A204.1 (cell line): ENCODE data around the gene SHANK1.

ENCODE experiments used
- FAIRE-seq: peaks from 2 replicates; lab custom pipeline; 2012; peaks lifted over from hg19 to GRCh38; lab: Jason Lieb, UNC

SHANK1 gene

DNA sequence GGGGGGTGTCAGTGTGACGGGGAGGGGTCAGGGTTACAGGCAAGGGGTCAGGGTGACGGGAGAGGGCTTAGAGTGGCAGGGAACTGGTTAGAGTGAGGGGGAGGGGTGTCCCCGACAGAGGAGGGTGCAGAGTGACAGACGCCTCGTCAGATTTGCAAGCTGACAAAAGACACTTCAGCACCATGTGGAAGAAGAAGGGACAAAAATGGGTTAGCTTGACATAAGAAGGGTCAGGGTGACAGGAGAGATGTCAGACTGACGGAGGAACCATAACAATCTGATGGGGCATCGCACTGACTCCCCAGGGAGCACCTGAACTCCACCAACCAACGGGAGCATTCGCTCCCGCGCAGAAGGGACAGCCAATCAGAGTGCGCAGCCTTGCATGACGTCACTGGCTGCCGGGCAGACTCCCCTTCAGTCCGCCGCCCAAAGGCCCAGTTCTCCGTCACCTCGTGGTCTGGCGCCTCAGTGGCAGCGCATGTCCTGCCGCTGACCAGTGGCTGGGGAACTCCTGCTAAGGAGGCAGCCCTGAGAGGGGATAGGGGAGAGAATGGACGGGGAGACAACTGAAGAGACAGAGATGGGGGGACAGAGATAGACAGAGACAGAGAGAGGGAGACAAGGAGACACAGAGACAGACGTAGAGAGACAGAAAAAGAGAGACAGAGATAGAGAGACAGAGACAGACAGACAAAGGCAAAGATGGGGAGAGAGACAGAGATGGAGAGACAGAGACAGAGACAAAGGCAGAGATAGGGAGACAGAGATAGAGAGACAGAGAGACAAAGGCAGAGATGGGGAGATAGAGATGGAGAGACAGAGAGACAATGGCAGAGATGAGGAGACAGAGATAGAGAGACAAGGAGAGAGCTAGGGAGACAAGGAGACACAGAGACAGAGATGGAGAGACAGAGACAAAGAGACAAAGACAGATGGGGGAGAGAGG is 40.2 kb downstream of the SHANK1 start:
- peak; percentile 11 for FAIRE-seq

DNA sequence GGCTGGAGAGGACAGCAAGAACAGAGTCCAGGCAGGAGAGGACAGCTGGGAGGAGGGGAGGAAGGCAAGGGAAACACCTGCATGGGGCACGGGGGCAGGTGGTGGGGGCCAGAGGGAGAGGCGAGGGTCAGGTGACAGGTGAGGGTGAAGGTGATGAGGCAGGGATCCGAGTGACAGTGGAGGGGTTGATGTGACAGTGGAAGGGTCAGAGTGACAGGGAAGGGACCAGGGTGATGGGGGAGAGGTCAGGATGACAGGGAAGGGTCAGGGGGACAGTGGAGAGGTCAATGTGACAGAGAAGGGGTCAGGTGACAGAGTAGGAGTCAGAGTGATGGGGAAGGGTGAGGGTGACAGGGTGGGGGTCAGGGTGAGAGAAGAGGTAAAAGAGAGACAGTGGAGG is 41.3 kb downstream of the SHANK1 start:
- no peak for FAIRE-seq

DNA sequence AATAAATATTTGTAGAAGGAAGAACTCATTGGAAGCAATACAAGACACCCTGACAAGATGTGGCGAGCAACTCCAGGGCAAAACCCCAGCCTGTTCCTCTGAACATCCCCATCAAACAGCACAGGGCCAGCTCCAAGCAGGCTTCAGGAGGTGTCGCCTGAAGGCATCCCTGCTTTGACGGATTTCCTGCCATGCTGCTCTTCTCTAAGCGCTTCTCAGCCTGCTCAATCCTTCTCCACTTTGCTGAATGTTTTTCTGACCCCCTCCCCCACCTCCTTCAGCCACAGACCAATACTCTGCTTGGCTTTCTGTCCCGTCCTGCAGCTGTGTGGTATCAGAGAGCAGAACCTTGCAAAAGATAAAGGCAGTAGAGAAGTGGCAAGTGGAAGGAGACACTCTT is 42.0 kb downstream of the SHANK1 start:
- no peak for FAIRE-seq

DNA sequence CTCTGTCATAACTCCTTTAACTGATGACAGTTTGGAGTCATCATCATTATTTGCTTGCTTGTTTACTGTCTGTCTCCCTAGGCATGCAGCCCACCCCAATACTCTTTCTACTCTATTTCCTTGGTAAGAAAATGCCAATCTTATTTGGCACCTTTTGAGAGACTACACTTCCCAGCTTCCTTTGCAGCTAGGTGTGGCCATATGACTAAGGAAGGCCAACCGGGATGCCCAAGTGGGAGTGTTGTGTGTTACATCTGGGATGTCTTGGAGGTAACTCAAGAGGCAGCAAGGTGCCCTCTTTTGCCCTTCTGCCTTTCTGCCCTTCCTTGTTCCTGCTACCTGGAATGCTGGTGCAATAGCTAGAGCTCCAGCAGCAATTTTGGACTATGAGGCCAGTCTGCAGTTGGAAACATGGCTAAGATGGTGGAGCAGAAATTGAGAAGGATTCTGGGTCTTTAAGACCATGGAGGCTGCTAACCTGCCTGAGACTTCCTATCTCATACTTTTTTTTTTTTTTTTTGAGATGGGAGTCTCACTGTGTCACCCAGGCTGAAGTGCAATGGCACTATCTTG is 42.9 kb downstream of the SHANK1 start:
- no peak for FAIRE-seq

DNA sequence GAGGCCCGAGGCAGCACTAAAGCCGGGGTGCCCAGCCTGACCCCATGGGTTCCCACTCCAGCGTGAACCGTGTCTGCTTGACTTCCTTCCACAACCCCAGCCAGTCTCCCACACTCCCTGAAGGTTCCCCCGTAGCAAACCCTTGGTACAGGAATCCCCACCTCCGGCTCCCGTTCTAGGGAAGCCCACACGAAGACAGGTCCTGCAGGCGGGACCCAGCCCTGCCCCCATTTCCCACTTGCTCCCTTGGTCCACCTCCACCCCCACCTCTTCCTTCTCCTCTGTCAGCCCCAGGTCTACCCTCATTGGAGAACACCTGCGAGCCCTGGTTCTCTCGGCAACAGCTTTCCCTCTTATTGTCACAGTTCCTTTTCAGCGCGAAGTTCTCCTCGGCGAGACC is 46.5 kb downstream of the SHANK1 start:
- FAIRE-seq, result no peak

DNA sequence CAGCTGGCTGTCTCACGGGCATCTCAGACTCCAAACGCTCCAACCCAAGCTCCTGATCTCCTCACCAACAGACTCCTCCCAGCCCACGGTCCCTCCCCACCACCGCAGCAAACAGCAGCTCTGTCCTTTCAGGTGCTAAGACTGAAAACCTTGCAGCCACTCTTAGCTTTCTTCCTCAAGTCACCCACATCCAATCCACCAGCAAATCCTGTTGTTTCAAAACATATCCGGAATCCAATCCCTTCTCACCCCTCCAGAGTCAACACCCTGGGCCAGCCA is 49.6 kb downstream of the SHANK1 start:
- FAIRE-seq, result no peak

DNA sequence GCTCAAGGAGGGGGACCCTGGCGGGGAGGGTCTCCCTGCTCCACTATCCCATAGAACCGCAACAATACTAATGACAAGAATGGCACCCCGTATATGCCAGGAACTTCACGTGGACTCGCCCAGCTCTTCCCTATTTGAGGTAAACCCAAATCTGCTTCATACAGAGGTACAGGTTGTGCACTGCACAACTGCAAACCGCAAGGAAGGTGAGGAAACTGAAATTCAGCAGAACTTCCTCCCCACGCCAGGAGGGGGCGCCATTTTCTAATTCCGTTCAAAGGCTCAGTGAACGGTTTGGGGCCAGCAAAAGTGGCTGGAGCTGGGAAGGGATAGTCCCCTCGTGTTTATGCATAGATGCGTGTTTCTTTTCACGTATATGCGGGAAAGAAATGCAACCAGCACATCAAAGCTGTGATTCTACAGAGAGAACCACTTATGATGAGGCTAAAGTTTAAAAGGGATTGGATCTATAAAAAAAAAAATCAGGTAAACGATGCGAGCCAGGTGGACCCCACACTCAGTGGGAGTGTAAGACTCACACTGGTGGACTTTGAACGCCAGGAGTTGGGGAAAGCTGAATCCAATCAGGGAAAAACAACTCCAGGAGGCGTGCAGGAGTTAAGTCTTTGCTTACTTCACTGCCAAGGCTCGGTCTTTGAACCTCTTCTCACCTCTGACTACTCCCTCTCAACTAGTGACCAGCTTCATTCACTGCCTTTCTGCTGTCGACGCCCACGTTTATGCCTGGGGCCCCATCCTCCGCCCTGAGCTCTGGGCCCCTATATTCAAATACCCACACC is 50.1 kb downstream of the SHANK1 start:
- no peak for FAIRE-seq

DNA sequence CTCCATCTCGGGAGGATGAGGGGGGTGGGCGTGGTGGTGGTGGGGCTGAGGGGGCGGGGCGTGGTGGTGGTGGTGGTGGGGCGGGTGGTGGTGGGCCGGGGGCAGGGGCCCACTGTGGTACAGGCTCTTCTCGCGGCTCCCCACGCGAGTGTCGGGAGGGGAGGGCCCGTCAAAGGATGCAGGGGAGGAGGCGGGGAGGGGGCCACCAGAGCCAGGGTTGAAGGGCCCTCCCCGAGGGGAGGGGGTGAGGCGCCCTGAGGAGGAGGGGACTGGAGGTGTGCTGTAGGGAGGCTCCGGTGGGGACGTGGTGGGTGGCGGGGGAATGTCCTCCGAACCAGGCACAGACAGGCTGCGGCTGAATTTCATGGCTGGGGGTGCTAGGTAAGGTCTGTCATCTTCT is 50.7 kb downstream of the SHANK1 start:
- no peak for FAIRE-seq

DNA sequence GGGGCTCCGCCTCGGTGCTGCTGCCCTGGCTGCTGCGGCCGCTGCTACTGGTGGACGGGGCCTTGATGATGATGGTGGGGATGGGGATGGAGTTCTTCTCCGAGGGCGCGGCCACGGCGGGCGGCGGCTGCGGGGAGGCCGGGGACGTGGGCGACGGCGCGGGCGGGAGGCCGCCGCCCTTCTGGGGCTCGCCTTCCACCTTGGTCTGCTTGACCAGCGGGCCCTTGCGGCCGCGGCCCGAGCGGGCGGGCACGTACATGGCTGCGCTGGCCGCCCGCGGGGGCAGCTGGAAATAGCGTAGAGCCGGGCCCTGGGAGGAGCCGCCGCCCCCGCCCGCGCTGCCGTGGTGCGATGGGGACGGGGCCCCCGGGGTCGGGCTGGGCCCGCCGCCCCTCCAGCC is 51.2 kb downstream of the SHANK1 start:
- FAIRE-seq, result no peak

DNA sequence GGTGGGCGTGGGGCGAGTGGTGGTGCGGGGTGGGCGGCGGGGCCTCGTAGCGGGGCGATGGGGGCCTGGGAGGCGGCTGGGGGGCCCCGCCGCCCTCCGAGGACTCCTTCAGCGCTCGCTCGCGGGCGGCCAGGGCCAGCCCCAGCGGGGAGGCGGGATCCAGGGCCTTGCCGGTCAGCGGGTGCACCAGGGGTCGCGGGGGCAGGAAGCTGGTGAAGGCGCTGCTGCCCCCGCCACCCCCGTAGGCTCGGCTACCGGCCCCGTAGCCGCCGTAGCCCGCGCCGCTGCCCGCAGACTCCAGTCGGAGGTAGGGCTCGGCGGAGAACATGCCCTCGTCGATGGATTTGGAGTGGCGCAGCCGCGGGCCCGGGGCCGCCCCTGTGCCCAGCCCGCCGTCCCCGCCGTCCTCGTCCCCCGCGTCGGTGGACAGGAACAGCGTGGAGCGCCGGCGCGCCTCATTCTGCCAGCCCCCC is 51.8 kb downstream of the SHANK1 start:
- FAIRE-seq, result no peak

DNA sequence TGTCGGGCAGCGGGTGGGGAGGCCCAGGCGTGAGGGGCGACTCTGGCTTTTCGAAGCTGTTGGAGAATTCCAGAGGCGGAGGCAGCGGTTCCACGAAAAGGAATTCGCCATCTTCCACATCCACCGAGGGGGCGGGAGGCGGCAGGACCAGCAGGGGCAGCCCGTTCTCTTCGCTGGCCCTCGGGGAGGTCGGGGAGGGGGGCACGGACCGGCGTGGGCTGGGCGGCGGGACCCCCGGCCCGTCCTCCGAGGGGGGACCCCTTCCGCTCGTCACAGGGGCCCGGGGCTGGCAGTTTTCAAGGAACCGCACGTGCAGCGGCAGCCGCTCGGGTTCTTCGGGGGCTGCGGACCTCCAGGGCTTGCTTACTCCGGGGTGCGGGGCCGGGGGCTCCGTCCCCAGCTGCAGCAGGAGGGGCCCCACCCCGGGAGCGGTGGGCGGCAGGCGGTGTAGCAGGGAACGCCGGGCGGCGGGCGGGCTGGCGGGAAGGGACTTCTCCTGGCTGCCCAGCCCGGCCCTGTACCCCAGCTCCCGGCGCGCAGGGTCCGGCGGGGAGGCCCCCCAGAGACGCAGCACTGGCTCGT is 52.3 kb downstream of the SHANK1 start:
- FAIRE-seq, result no peak

DNA sequence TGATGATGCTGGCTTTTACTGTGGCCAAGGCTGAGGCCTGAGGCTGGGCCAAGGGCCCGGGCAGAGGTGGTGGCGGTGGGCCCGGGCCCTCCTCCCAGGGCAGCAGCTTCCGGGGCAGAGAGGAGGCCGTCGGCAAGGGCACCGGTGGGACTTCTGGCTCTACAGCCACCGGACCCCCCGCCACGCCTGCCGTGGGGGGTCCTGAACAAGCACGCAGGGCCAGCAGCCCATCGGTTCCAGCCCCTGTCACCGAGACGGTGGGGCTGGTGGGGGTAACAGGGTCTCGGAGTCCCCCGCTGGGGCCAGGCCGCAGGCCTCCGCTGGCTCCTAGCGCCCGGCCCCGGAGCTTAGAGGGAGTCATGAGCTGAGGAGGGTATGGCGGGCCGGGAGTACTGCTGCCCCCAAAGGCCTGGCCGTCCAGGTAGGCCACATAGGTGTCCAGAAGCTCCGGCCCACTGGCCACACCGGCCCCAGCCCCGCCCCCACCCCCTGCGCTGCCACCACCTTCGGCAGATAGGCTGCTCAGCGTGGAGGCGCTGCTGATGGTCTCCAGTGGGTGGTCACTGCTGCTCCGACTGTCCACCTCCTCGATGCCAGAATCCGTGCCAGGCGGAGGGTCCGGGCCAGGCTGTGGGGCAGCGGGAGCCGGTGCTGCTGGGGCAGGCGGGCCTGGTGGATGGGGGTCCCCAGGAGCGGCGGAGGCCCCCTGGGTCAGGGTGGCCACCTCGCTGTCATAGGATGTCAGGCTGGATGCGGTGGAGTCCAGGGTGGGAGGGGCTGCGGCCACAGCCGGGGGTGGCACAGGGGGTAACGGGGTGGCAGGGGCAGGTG is 53.0 kb downstream of the SHANK1 start:
- no peak for FAIRE-seq

DNA sequence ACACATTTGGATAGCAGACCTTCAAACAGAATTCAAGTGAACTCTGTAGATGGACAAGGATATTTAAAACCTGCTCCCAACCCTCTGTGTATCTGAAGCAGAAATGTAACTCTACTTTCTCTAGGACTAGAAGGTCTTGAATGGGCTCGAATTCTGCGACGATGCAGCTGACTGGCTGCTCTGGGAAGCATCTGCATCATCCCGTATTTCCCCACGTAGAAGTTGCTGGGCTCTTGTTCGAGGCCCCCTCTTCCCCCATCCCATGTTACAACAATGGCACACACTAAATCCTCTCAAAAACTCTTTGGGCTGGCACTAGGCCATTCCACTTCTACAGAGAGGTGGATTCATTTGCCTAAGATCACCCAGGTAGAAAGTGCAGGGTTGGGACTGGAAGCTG is 55.4 kb downstream of the SHANK1 start:
- FAIRE-seq, result no peak

DNA sequence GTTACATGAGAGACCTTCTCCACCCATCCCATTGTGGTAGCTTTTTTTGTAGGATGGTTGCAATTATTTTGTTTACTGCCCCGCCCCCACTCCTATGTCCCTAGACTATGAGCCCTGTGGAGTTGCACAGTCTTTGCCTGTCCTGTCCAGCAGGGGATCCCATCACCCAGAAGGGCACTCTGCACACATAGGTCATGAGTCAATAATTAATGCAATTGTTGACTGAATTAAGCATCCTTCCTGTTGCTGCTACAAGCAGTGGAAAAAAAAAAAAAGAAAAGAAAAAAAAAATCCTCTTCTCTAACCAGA is 56.2 kb downstream of the SHANK1 start:
- no peak for FAIRE-seq

DNA sequence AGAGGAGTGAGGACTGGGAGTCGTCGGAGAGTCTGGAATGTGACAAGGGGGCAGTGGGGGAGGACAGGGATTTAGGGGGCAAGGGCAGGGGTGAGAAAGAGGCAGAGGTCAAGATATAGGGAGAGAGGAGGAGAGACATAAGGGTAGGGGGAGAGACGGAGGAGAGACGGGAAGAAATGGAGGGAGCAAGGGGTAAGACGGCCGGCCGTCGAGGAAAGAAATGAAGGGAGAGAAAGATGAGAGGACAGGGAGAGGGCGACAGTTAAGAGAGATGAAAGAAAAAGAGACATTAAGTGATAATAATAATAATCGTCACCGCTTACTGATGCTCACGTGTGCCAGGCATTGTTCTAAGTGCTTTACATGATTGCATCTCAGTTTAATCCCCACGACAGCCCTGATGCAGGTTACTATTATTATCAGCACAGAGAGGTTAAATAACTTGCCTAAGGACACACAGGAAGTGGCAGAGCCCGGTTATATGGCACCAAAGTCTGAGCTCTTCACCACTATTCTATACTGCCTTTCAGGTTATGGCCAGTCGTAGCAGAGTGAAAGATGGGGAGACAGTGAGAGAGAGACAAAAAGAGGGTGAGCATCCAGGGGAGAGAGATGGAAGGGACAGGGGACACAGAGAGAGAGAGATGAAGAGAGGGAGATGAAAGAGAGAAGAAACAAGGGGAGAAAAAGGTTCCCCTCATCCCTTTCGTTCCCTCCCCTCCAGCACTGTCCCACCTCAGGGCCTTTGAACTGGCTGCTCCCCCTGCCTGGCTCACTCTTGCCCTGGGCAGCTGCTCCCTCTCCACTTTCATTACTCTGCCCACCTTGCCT is 56.7 kb downstream of the SHANK1 start:
- no peak for FAIRE-seq

DNA sequence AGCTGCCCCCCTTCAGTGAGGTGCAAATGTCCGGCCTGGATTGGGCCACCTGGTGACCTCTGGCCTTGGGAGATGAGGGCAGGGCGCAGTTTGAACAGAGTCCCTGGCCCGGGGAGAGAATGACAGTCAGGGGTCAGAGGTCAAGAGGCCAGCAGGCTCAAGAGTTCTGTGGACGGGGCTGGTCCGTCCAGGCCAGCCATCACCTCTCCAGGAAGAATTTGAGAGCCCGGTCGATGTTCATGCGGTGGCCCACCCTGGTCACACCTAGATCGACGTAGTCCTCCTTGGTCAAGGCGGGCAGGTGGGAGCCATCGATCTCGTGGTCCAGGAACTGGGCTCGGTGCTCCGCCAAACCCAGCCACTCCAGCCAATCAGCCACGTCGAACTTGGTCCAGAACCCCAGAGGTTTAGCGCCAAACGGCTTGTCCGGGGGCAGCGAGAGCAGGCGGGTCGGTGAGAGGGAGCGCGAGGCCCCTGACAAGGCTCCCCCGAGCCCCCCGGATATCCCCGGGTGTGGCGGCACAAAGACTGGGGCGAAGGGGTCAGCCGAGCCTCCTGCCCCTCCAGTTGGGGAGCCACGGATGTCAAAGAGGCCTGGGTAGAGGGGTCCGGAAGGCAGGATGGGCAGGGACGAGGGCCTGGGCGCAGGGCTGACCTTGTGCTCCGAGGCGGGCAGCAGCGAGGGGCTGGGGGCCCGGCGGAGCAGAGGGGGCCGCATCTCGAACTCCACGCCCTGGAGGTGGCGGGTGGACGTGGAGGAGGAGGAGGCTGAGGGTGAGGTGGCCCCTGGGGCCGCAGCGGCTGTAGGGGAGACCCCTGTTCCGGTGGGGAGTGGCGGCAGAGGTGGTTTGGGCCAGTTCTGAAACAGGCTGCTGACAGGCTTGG is 57.6 kb downstream of the SHANK1 start:
- no peak for FAIRE-seq

DNA sequence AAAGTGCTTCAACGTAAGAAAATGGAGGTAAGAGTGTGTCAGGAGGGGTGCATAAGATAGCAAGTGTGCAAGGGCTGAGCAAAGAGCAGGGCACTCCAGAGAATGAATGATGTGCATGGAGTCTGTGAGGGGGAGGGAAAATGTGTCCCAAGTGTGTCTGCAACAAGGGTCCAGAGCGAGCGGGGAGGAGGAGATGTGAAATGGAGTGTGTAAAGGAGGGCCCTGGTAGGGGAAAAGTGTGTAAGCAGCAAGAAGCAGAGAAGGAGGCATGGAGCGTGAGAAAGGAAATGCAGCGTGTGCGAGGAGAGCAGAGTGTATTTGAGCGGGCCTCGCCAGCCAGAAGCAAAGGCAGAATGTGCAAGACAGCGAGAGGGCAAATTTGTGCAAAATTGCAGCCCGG is 58.6 kb downstream of the SHANK1 start:
- no peak for FAIRE-seq

DNA sequence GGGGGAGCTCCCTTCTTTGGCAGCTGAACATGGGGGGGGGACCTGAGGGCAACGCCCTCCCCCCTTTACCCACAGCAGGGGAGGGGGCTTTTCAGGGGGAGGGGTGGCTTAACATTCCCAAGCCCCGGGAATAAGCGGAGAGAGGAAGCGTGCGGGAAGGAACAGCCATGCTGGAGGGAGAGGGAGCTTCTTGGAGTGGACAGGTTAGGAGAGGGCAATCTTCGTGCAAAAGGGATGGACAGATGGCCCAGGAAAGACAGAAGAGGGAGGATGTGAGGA is 59.6 kb downstream of the SHANK1 start:
- no peak for FAIRE-seq

DNA sequence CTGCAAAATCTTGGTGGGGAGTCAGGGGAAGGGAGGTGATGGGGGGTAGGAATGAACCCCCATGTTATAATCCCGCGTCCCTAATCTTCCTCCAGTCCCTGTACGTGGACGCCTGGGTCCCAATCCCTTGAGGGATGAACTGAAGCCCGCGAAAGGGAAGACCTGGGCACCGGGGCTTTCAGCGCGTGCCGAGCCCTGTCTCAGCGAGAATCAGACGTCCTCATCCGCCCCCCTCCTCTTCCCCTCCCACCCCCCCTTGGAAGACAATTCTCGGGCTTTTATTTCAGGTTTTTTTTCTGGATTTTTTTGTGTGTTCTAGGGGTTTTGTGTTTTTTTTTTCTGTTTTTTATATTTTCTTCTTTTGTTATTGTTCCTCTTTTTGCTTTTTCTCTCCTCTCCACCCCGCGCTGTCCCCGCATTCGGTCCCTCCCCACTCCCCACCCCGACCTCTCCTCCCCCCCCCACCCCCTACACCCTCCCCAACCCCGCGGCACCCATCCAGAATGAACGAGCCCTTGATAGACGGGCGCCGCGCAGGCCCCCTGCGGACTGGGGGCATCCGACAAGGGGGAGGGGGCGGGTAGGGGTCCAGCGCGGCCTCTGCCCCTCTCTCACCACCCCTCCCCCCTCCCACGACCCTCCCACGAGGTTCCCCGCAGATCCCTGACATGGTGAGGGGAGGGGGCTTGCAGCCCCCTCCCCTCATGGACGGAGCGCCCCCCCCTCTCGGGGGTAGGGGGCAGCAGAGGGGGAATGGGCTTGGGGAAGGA is 60.1 kb downstream of the SHANK1 start:
- no peak for FAIRE-seq
